Osteoblast (primary cell): ENCODE results near the gene CMIP. TPM values are rescaled to one million over a fixed set of nuclear protein-coding genes. Genes with fewer than 3 reads are reported as not detected.
"Not testable (repeated sequence)": the region's sequence is repeated elsewhere in the genome, so short reads cannot be mapped to it uniquely, and the experiment has no call there.

ENCODE experiments used
- DNase-seq: peaks from one replicate; pipeline ENCODE4 v3.0.0; 2011; ENCODE audit warnings: low spot score, mixed read lengths; ENCODE audit not compliant: insufficient read length; ENCODE audit errors: missing footprints
- H2AFZ ChIP-seq: 2 replicates; pipeline ENCODE4 v1.6.0; 2011; ENCODE audit warnings: mild to moderate bottlenecking, low read length
- H3K27ac ChIP-seq: 2 replicates; pipeline ENCODE4 v1.5.1; 2011; ENCODE audit warnings: mild to moderate bottlenecking, low read depth, low read length, moderate library complexity
- H3K27me3 ChIP-seq: 2 replicates; pipeline ENCODE4 v1.6.0; 2012; ENCODE audit warnings: mild to moderate bottlenecking, control low read depth, inconsistent platforms, low read length, moderate library complexity; ENCODE audit not compliant: insufficient read depth
- H3K36me3 ChIP-seq: 2 replicates; pipeline ENCODE4 v1.5.1; 2011; ENCODE audit warnings: mild to moderate bottlenecking, low read length, control low read depth, moderate library complexity; ENCODE audit not compliant: insufficient read depth
- H3K4me1 ChIP-seq: 2 replicates; pipeline ENCODE4 v1.5.1; 2011; ENCODE audit warnings: mild to moderate bottlenecking, low read length, control low read depth, moderate library complexity; ENCODE audit not compliant: insufficient read depth
- H3K4me2 ChIP-seq: 2 replicates; pipeline ENCODE4 v1.6.0; 2011; ENCODE audit warnings: mild to moderate bottlenecking, low read length; ENCODE audit not compliant: insufficient read depth
- H3K4me3 ChIP-seq: fragments of 200-600 bp; sonication (generic); 3 replicates; pipeline ENCODE4 v1.5.1; 2012; ENCODE audit warnings: mild to moderate bottlenecking, low read length, inconsistent platforms; ENCODE audit not compliant: insufficient read depth
- H3K79me2 ChIP-seq: 2 replicates; pipeline ENCODE4 v1.6.0; 2012; ENCODE audit warnings: mild to moderate bottlenecking, low read length, control low read depth, inconsistent platforms; ENCODE audit not compliant: insufficient read depth
- H3K9me3 ChIP-seq: 2 replicates; pipeline ENCODE4 v1.5.1; 2011; ENCODE audit warnings: low read depth, low read length, control low read depth
- H4K20me1 ChIP-seq: 2 replicates; pipeline ENCODE4 v1.6.0; 2012; ENCODE audit warnings: mild to moderate bottlenecking, low read length, control low read depth; ENCODE audit not compliant: insufficient read depth
- total RNA-seq: library from RNA; depleted of rRNA; stranded (reverse); fragments of >200 nt; gene quantifications from 2 replicates; pipeline ENCODE4 v1.2.3, GENCODE V29; 2012
- TF ChIP-seq, protein P1 (sequence below): IDR thresholded peaks from 2 replicates; pipeline ENCODE4 v1.5.1; 2011; ENCODE audit warnings: mild to moderate bottlenecking, low read depth, low read length, moderate library complexity; ENCODE audit errors: extremely low read depth

The CMIP gene
- total RNA-seq, 1 donor, result 8.3 TPM

DNA sequence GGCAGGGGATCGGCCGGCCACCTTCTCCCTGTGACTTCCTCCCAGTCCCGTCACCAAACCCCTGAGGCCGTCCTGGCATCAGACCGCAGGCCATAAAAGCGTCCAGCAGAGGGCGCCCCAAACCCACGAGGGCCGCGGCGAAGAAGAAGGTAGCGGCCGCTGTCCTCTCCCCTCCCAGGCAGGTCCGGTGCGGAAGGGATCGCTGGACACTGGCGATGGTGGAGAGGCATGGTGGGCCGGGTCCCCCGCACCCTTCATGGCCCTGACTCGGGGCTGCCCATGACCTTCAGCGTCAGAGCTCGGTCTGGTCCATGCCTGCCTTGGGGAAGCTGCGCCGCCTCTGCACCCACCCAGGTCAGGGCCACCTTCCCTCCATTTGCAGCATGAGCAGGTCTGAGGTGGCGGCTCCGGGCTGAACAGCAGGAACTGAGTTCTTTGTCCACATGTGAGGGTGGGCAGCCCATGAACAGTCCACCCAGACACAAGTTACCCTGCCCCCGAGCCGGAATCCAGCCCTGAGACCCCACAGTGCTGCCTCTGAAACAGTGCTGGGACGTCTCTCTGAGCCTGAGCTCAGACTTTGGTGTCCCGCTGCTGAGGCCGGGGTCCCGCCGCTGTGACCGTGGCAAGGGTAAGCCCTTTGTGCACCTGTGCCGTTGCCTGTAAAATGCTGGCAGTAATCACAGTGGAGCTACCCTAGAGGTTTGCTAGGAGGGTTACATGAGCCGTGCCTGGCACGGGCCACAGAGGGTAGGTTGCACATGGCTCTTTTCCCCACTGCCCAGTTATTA lies 40.8 kb upstream of the CMIP start:
- DNase-seq, result peak; percentile 99
- H3K4me2 ChIP-seq, result peak overlapping the region; percentile 76
- H4K20me1 ChIP-seq, result no peaks in the 10 kb centered on the region
- H3K27ac ChIP-seq, result no peak overlapping the region
- no peaks in the 10 kb centered on the region for H3K27me3 ChIP-seq
- TF ChIP-seq, protein P1, sequence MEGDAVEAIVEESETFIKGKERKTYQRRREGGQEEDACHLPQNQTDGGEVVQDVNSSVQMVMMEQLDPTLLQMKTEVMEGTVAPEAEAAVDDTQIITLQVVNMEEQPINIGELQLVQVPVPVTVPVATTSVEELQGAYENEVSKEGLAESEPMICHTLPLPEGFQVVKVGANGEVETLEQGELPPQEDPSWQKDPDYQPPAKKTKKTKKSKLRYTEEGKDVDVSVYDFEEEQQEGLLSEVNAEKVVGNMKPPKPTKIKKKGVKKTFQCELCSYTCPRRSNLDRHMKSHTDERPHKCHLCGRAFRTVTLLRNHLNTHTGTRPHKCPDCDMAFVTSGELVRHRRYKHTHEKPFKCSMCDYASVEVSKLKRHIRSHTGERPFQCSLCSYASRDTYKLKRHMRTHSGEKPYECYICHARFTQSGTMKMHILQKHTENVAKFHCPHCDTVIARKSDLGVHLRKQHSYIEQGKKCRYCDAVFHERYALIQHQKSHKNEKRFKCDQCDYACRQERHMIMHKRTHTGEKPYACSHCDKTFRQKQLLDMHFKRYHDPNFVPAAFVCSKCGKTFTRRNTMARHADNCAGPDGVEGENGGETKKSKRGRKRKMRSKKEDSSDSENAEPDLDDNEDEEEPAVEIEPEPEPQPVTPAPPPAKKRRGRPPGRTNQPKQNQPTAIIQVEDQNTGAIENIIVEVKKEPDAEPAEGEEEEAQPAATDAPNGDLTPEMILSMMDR, result peak; percentile 76
- H3K4me3 ChIP-seq, result peak overlapping the region; percentile 55
- H3K4me1 ChIP-seq, result peaks cover 27% of the 10 kb centered on the region
- no peaks in the 10 kb centered on the region for H3K79me2 ChIP-seq
- H3K36me3 ChIP-seq, result no peaks in the 10 kb centered on the region
- H3K9me3 ChIP-seq, result no peaks in the 10 kb centered on the region
- peak overlapping the region; percentile 79 for H2AFZ ChIP-seq

DNA sequence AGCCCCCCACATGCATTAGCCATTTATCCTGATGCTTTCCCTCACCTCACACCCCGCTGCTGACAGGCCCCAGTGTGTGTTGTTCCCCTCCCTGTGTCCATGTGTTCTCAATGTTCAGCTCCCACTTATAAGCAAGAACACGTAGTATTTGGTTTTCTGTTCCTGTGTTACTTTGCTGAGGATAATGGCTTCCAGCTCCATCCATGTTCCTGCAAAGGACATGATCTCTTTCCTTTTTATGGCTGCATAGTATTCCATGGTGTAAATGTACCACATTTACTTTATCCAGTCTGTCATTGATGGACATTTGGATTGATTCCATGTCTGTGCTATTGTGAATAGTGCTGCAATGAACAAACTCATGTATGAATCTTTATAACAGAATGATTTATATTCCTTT lies 39.6 kb upstream of the CMIP start:
- Histone ChIP-seq H3K27ac (peak overlapping the region; percentile 84), H3K4me1 (peaks cover 27% of the 10 kb centered on the region)
- not testable (repeated sequence) for H3K27me3 ChIP-seq, H3K79me2 ChIP-seq, H2AFZ ChIP-seq, H3K9me3 ChIP-seq, DNase-seq, H4K20me1 ChIP-seq, H3K4me2 ChIP-seq, H3K36me3 ChIP-seq, H3K4me3 ChIP-seq

DNA sequence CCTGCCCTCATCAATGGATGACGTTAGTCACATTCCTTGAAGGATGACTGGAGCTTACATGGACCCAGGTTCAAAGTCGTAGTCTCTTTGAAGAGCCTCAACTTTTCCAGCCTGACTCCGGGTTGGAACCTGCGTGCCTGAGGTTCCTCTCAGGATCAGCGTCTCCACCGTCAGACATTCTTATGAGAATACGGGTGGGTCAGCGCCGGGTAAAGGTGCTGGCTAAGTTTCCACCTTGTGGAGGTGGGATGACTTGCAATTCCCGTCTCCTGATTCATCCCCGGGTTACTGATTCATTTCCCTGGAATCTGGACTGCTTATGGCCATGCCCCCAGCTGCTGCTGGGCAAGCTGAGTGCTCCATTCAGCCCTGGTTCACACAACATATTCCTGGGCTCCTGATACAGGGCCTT lies 38.9 kb upstream of the CMIP start:
- peak; percentile 94 for DNase-seq
- no peaks in the 10 kb centered on the region for H3K79me2 ChIP-seq
- no peaks in the 10 kb centered on the region for H3K36me3 ChIP-seq
- peaks cover 26% of the 10 kb centered on the region for H3K4me1 ChIP-seq
- no peak overlapping the region for H3K4me3 ChIP-seq
- no peaks in the 10 kb centered on the region for H3K9me3 ChIP-seq
- H3K4me2 ChIP-seq, result peak overlapping the region; percentile 21
- TF ChIP-seq, protein P1, result peak; percentile 11
- peaks cover 2% of the 10 kb centered on the region for H3K27me3 ChIP-seq
- no peak overlapping the region for H2AFZ ChIP-seq
- H4K20me1 ChIP-seq, result no peaks in the 10 kb centered on the region
- peak overlapping the region; percentile 84 for H3K27ac ChIP-seq

DNA sequence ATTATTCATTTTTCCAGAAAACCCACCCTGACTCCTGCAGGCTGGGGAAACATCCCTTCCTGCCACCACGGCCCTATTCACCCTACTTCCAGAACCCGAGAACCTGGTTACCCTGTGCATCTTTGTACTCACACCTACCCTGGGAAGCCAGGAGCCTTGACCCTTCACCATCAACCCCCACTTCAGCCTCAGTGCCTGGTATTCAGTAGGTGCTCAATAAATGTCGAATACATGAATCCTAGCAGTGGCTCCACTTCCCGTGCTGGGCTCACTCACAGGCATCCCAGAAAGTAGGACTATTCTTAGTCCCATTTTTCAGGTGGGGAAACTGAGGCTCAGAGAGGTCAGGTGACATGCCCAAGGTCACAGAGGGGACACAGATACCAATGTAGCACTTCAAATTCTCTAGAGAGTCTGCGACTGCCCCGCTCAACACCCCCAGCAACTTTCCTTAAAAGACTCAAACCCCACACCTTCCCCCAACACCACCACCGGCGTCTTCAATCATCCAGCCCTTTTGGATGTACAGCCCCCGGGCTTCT lies 36.1 kb upstream of the CMIP start:
- no peaks in the 10 kb centered on the region for H4K20me1 ChIP-seq
- H3K4me2 ChIP-seq, result no peak overlapping the region

More for the DNA sequence above, 36.1 kb upstream of the CMIP start:
- H3K79me2 ChIP-seq, result no peaks in the 10 kb centered on the region
- no peak for DNase-seq
- no peak overlapping the region for H3K4me3 ChIP-seq
- H2AFZ ChIP-seq, result no peak overlapping the region
- peaks cover 17% of the 10 kb centered on the region for H3K4me1 ChIP-seq
- H3K27ac ChIP-seq, result no peak overlapping the region
- H3K9me3 ChIP-seq, result no peaks in the 10 kb centered on the region
- peaks cover 6% of the 10 kb centered on the region for H3K27me3 ChIP-seq
- H3K36me3 ChIP-seq, result no peaks in the 10 kb centered on the region
- TF ChIP-seq, protein P1, result no peak
